SK-N-SH (cell line): ENCODE measurements around the gene PAK1. TPM values are rescaled to one million over a fixed set of nuclear protein-coding genes. Genes with fewer than 3 reads are reported as not detected.

Experiments
- CTCF ChIA-PET: fragments of 300-600, 350-600 bp; formaldehyde crosslinking; extraction: SDS; loops from one replicate; lab custom pipeline; 2021; lab: Yijun Ruan, JAX
- POLR2A ChIA-PET: fragments of 350-600 bp; sonication (Branson Sonifier 250); formaldehyde crosslinking; extraction: SDS; loops from one replicate; lab custom pipeline; 2020; ENCODE audit warnings: antibody characterized with exemption, inconsistent platforms; lab: Yijun Ruan, JAX
- DNase-seq: peaks from one replicate; pipeline ENCODE4 v3.0.0; 2012
- H2AFZ ChIP-seq: fragments of 200-600 bp; sonication (generic); 2 replicates; pipeline ENCODE4 v1.8.1; 2016; ENCODE audit warnings: antibody characterized with exemption, mild to moderate bottlenecking, low read depth
- H3F3A ChIP-seq: fragments of 200-600 bp; sonication (generic); replicated peaks from 2 replicates; pipeline ENCODE3; 2016; ENCODE audit warnings: antibody characterized with exemption, mild to moderate bottlenecking; ENCODE audit not compliant: insufficient read depth
- H3K27ac ChIP-seq, 2 experiments: fragments of 200-500 bp in 1 of 2; fragments of 200-600 bp in 1 of 2; sonication (Bioruptor generic) in 1 of 2; sonication (generic), shearing (Covaris generic) in 1 of 2; 2 replicates each; pipeline versions ENCODE4 v1.5.1 to v1.6.1; 2014 to 2016; ENCODE audit warnings: low read depth in 2 of 2, inconsistent platforms in 1 of 2, low read length in 1 of 2, mild to moderate bottlenecking in 1 of 2, mixed read lengths in 1 of 2
- H3K27me3 ChIP-seq: fragments of 200-600 bp; sonication (generic), shearing (Covaris generic); 2 replicates; pipeline ENCODE4 v1.6.1; 2016; ENCODE audit warnings: mixed run types; ENCODE audit not compliant: insufficient read depth
- H3K36me3 ChIP-seq, 2 experiments: fragments of 200-500 bp in 1 of 2; fragments of 200-600 bp in 1 of 2; sonication (Bioruptor generic) in 1 of 2; sonication (generic) in 1 of 2; replicated peaks in 1 of 2; 2 replicates each; pipeline versions ENCODE3 to v1.5.1; 2014 to 2016; ENCODE audit warnings: low read length in 1 of 2, mild to moderate bottlenecking in 1 of 2; ENCODE audit not compliant: insufficient read depth in 2 of 2, control insufficient read depth in 1 of 2
- H3K4me1 ChIP-seq, 2 experiments: fragments of 200-500 bp in 1 of 2; fragments of 200-600 bp in 1 of 2; sonication (Bioruptor generic) in 1 of 2; sonication (generic), shearing (Covaris generic) in 1 of 2; 2 replicates each; pipeline versions ENCODE4 v1.5.1 to v1.6.1; 2014 to 2016; ENCODE audit warnings: low read depth in 1 of 2, low read length in 1 of 2, mixed run types in 1 of 2; ENCODE audit not compliant: insufficient read depth in 2 of 2, control insufficient read depth in 1 of 2
- H3K4me2 ChIP-seq: fragments of 200-600 bp; sonication (generic), shearing (Covaris generic); 2 replicates; pipeline ENCODE4 v1.6.1; 2017; ENCODE audit warnings: mixed run types
- H3K4me3 ChIP-seq, 2 experiments: fragments of 200-500 bp in 1 of 2; fragments of 200-600 bp in 1 of 2; sonication (Bioruptor generic) in 1 of 2; sonication (generic), shearing (Covaris generic) in 1 of 2; 2 replicates each; pipeline versions ENCODE4 v1.5.1 to v1.8.1; 2014 to 2016; ENCODE audit warnings: low read depth in 2 of 2, inconsistent platforms in 1 of 2, low read length in 1 of 2, mild to moderate bottlenecking in 1 of 2, mixed read lengths in 1 of 2, moderate library complexity in 1 of 2
- H3K79me2 ChIP-seq: fragments of 200-600 bp; sonication (generic); 2 replicates; pipeline ENCODE4 v1.8.1; 2017; ENCODE audit warnings: mild to moderate bottlenecking; ENCODE audit not compliant: insufficient read depth
- H3K9ac ChIP-seq: fragments of 200-600 bp; sonication (generic); 2 replicates; pipeline ENCODE4 v1.6.1; 2017; ENCODE audit warnings: mixed run types
- H3K9me2 ChIP-seq: fragments of 200-600 bp; sonication (generic); 2 replicates; pipeline ENCODE4 v1.6.1; 2017; ENCODE audit warnings: mixed run types
- H3K9me3 ChIP-seq: fragments of 200-600 bp; sonication (generic); 2 replicates; pipeline ENCODE4 v1.6.1; 2017; ENCODE audit warnings: mixed run types, mild to moderate bottlenecking, moderate library complexity
- H4K20me1 ChIP-seq: fragments of 200-600 bp; sonication (generic); 2 replicates; pipeline ENCODE4 v1.6.1; 2017; ENCODE audit warnings: mild to moderate bottlenecking, mixed run types; ENCODE audit not compliant: insufficient read depth
- ELF1 ChIP-seq: IDR thresholded peaks from 2 replicates; pipeline ENCODE4 v1.4.0; 2012
- FOSL2 ChIP-seq: IDR thresholded peaks from 2 replicates; pipeline ENCODE4 v1.4.0; 2012; ENCODE audit warnings: low read depth, mild to moderate bottlenecking, moderate library complexity, borderline replicate concordance
- FOXJ3 ChIP-seq: sonication (generic); formaldehyde crosslinking; IDR thresholded peaks from 2 replicates; pipeline ENCODE4 v1.5.1; 2020; ENCODE audit warnings: mild to moderate bottlenecking, missing genetic modification reagents
- FOXM1 ChIP-seq: IDR thresholded peaks from 2 replicates; pipeline ENCODE4 v1.4.0; 2012; ENCODE audit warnings: low read depth, mild to moderate bottlenecking
- MAX ChIP-seq: IDR thresholded peaks from 2 replicates; pipeline ENCODE4 v1.4.0; 2012; ENCODE audit warnings: low read depth
- MEF2A ChIP-seq: IDR thresholded peaks from 2 replicates; pipeline ENCODE4 v1.4.0; 2012; ENCODE audit warnings: low read depth, borderline replicate concordance
- MXI1 ChIP-seq: IDR thresholded peaks from 2 replicates; pipeline ENCODE4 v1.6.1; 2012; ENCODE audit warnings: mild to moderate bottlenecking, low read depth, low read length, improper control_type of control experiment
- NFIC ChIP-seq: IDR thresholded peaks from 2 replicates; pipeline ENCODE4 v1.4.0; 2012; ENCODE audit warnings: borderline replicate concordance
- NRF1 ChIP-seq: IDR thresholded peaks from 2 replicates; pipeline ENCODE4 v1.6.1; 2012; ENCODE audit warnings: low read depth, mild to moderate bottlenecking, low read length
- POLR2AphosphoS5 ChIP-seq: IDR thresholded peaks from 2 replicates; pipeline ENCODE4 v1.6.1; 2012; ENCODE audit warnings: low read depth, low read length
- RAD21 ChIP-seq: IDR thresholded peaks from 2 replicates; pipeline ENCODE4 v1.6.1; 2012; ENCODE audit warnings: mild to moderate bottlenecking, low read length
- REST ChIP-seq: IDR thresholded peaks from 2 replicates; pipeline ENCODE4 v1.6.1; 2012; ENCODE audit warnings: mild to moderate bottlenecking, low read depth, low read length, moderate library complexity
- RFX5 ChIP-seq: IDR thresholded peaks from 2 replicates; pipeline ENCODE4 v1.6.1; 2012; ENCODE audit warnings: mild to moderate bottlenecking, improper control_type of control experiment, low read length
- RXRA ChIP-seq: IDR thresholded peaks from 2 replicates; pipeline ENCODE4 v1.4.0; 2012; ENCODE audit warnings: low read depth, mild to moderate bottlenecking, borderline replicate concordance
- TCF12 ChIP-seq: IDR thresholded peaks from 2 replicates; pipeline ENCODE4 v1.4.0; 2012
- USF1 ChIP-seq: IDR thresholded peaks from 2 replicates; pipeline ENCODE4 v1.4.0; 2012; ENCODE audit warnings: low read depth, borderline replicate concordance
- USF2 ChIP-seq: fragments of 150-350 bp; IDR thresholded peaks from 2 replicates; pipeline ENCODE4 v1.6.1; 2017; ENCODE audit warnings: antibody characterized with exemption, low read length, low read depth, borderline replicate concordance
- WGBS: methylation state at CpG from one replicate; pipeline ENCODE4 v1.1.6; 2017; ENCODE audit warnings: low lambda C conversion rate; 5-methylcytosine and 5-hydroxymethylcytosine counted together
- polyA plus RNA-seq, 3 experiments: library from polyadenylated mRNA; depleted of rRNA; stranded (reverse); fragments of >200 nt; gene quantifications; 2 replicates each; pipeline ENCODE4 v1.2.3, GENCODE V29; 2012
- TF ChIP-seq, protein P1 (sequence below): IDR thresholded peaks from 2 replicates; pipeline ENCODE4; 2012
- TF ChIP-seq, protein P2 (sequence below): fragments of 150-350 bp; IDR thresholded peaks from 2 replicates; pipeline ENCODE4 v1.6.1; 2016; ENCODE audit warnings: mild to moderate bottlenecking, low read depth, low read length

PAK1 gene
- polyA plus RNA-seq, 1 of the 3 experiments (the other 2 are of a cell fraction): 17.9 TPM

- Histone ChIP-seq H3K4me1 (peaks cover 4 to 7% of the 10 kb centered on the region in 2 experiments; a peak in 2 of 4 replicates), H3K36me3 (no peaks in the 10 kb centered on the region), H3K4me2 (no peak overlapping the region), H3K4me3 (no peak overlapping the region), H3K79me2 (no peaks in the 10 kb centered on the region), H3K27ac (no peak overlapping the region), H3F3A (peaks cover 6% of the 10 kb centered on the region), H3K27me3 (no peaks in the 10 kb centered on the region), H3K9me3 (0 out of 2 replicates have a peak, but pooled peaks cover 6% of the 10 kb centered on the region), H3K9me2 (no peaks in the 10 kb centered on the region), H2AFZ (no peak overlapping the region), H4K20me1 (no peaks in the 10 kb centered on the region), H3K9ac (no peak overlapping the region)
- WGBS: 80% methylated on average over 6 of the region's 6 CpGs
- POLR2A ChIA-PET: no interaction called here
- TF ChIP-seq, protein P1, sequence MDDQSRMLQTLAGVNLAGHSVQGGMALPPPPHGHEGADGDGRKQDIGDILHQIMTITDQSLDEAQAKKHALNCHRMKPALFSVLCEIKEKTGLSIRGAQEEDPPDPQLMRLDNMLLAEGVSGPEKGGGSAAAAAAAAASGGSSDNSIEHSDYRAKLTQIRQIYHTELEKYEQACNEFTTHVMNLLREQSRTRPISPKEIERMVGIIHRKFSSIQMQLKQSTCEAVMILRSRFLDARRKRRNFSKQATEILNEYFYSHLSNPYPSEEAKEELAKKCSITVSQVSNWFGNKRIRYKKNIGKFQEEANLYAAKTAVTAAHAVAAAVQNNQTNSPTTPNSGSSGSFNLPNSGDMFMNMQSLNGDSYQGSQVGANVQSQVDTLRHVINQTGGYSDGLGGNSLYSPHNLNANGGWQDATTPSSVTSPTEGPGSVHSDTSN: no peak
- TF ChIP-seq RAD21 (no peak), FOXJ3 (CRISPR knock-in tag) (no peak), MAX (no peak), FOSL2 (no peak), FOXM1 (no peak), ELF1 (no peak), TCF12 (no peak), REST (no peak), MEF2A (no peak), NRF1 (no peak), USF1 (no peak), RXRA (no peak), NFIC (no peak), POLR2AphosphoS5 (no peak), RFX5 (no peak), MXI1 (no peak), USF2 (no peak)
- TF ChIP-seq, protein P2, sequence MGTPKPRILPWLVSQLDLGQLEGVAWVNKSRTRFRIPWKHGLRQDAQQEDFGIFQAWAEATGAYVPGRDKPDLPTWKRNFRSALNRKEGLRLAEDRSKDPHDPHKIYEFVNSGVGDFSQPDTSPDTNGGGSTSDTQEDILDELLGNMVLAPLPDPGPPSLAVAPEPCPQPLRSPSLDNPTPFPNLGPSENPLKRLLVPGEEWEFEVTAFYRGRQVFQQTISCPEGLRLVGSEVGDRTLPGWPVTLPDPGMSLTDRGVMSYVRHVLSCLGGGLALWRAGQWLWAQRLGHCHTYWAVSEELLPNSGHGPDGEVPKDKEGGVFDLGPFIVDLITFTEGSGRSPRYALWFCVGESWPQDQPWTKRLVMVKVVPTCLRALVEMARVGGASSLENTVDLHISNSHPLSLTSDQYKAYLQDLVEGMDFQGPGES: no peak
- DNase-seq: no peak
- CTCF ChIA-PET: interaction anchor here (0.8 to 1.4 kb wide), 3 partner anchors 89 to 264 kb away, joined by 3 to 5 read pairs (median 4); no protein-coding TSS in a partner anchor
These were observed 189.1 kb downstream of the PAK1 start for GRCh38 chr11:77284476-77285468.
